ENCODE data around the gene ZNF407. TPM values are rescaled to one million over a fixed set of nuclear protein-coding genes. Genes with fewer than 3 reads are reported as not detected.
A peak's percentile ranks its signal among the peaks of the same experiment; 100 is the strongest.

ZNF407 gene
- total and polyA plus RNA-seq, 2 of the 13 experiments (the other 11 are each of a cell fraction or from before 2014, with no cell fraction given), result 2.3 to 8.7 TPM

DNA sequence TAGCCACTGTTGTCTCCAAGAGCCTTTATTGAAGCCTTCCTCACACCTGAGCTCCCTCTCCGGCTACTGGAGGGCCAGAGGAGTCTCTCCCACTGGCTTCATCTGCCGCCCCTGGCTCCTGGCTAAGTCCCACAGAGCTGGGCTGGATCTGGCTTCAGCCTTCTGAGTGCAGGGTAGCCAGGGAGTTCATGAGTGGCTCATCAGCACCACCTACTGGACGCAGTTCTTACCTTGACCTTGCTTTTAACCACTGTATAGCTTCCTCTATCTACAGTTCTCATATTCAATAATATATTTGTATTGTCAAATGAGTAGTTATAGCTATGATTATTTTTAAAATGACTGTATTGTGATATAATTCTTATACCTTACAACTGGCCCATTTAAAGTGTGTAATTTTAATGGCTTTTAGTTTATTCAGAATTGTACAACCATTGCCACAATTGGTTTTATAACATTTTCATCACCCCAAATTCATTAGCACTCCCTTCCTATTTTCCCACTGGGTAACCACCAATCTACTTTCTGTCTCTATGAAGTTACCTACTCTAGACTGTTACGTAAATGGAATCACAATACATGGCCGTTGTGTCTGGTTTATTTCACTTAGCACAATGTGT lies 45.6 kb upstream of the ZNF407 start (continued):
- TF ChIP-seq, protein P1, sequence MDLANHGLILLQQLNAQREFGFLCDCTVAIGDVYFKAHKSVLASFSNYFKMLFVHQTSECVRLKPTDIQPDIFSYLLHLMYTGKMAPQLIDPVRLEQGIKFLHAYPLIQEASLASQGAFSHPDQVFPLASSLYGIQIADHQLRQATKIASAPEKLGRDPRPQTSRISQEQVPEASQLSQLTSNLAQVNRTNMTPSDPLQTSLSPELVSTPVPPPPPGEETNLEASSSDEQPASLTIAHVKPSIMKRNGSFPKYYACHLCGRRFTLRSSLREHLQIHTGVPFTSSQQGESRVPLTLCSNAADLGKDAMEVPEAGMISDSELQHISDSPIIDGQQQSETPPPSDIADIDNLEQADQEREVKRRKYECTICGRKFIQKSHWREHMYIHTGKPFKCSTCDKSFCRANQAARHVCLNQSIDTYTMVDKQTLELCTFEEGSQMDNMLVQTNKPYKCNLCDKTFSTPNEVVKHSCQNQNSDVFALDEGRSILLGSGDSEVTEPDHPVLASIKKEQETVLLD (CRISPR knock-in tag; IDR thresholded peaks at IDR 0.05; ENCODE audit: low read depth), result no peak
- TF ChIP-seq ATF7 (IDR thresholded peaks at IDR 0.05) (no peak), ATF7 (CRISPR knock-in tag; IDR thresholded peaks at IDR 0.05) (no peak), PPARG (CRISPR knock-in tag; conservative IDR thresholded peaks at IDR 0.05) (0 out of 2 replicates have a peak, but pooled peaks have one; percentile 20), XRCC5 (optimal IDR thresholded peaks at IDR 0.05; ENCODE audit: low read length) (peak; percentile 23), ZKSCAN1 (IDR thresholded peaks at IDR 0.05; ENCODE audit: low read length) (no peak), ZNF235 (CRISPR knock-in tag; IDR thresholded peaks at IDR 0.05; ENCODE audit: borderline replicate concordance) (no peak), ELF3 (CRISPR knock-in tag; IDR thresholded peaks at IDR 0.05) (peak; percentile 57; the same call in 1 of the 2 replicates), SMC3 (IDR thresholded peaks at IDR 0.05; ENCODE audit: low read length) (peak; percentile 82), IRF2 (CRISPR knock-in tag; IDR thresholded peaks at IDR 0.05) (peak; percentile 47; the same call in 1 of the 2 replicates), SAP130 (CRISPR knock-in tag; IDR thresholded peaks at IDR 0.05; ENCODE audit: low read depth) (peak; percentile 49; the same call in 1 of the 2 replicates), NR2F6 (IDR thresholded peaks at IDR 0.05) (no peak), NR2F6 (CRISPR knock-in tag; IDR thresholded peaks at IDR 0.05) (peak; percentile 23; the same call in 1 of the 2 replicates), RAD21 (CRISPR knock-in tag; IDR thresholded peaks at IDR 0.05) (peak; percentile 68), CAMTA2 (CRISPR knock-in tag; IDR thresholded peaks at IDR 0.05; ENCODE audit: borderline replicate concordance) (no peak)
- TF ChIP-seq, protein P2, sequence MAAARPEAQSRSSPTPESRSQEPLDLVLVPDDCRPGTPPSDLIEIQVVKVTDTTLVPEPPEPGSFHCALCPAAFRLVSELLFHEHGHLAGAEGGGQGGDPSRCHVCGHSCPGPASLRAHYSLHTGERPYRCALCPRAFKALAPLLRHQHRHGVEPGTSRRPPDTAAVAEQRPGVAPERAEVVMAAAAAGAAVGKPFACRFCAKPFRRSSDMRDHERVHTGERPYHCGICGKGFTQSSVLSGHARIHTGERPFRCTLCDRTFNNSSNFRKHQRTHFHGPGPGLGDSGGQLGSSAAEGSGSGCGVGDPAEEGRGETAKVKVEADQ (CRISPR knock-in tag; IDR thresholded peaks at IDR 0.05; ENCODE audit: borderline replicate concordance), result no peak
- TF ChIP-seq, protein P3, sequence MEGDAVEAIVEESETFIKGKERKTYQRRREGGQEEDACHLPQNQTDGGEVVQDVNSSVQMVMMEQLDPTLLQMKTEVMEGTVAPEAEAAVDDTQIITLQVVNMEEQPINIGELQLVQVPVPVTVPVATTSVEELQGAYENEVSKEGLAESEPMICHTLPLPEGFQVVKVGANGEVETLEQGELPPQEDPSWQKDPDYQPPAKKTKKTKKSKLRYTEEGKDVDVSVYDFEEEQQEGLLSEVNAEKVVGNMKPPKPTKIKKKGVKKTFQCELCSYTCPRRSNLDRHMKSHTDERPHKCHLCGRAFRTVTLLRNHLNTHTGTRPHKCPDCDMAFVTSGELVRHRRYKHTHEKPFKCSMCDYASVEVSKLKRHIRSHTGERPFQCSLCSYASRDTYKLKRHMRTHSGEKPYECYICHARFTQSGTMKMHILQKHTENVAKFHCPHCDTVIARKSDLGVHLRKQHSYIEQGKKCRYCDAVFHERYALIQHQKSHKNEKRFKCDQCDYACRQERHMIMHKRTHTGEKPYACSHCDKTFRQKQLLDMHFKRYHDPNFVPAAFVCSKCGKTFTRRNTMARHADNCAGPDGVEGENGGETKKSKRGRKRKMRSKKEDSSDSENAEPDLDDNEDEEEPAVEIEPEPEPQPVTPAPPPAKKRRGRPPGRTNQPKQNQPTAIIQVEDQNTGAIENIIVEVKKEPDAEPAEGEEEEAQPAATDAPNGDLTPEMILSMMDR (CRISPR knock-in tag; IDR thresholded peaks at IDR 0.05), result peak; percentile 91
